Activated naive CD4-positive, alpha-beta T cell treated with anti-CD3 and anti-CD28 coated beads for 36 hours (primary cell): ENCODE data around the gene ASIP. TPM values are rescaled to one million over a fixed set of nuclear protein-coding genes. Genes with fewer than 3 reads are reported as not detected.
"Not testable (repeated sequence)": the region's sequence is repeated elsewhere in the genome, so short reads cannot be mapped to it uniquely, and the experiment has no call there.

ENCODE experiments used
- CTCF ChIA-PET: fragments of 350-600 bp; sonication (Branson Sonifier 250); formaldehyde crosslinking; loops from one replicate; lab custom pipeline; 2021; ENCODE audit warnings: antibody characterized with exemption; lab: Charles Lee
- DNase-seq: peaks from one replicate; pipeline ENCODE4 v3.0.0-alpha.2; 2020
- H3K27ac Mint-ChIP-seq: one replicate; pipeline ENCODE4 v1.8.0; 2021; ENCODE audit warnings: mild to moderate bottlenecking, mixed read lengths
- H3K27me3 Mint-ChIP-seq: one replicate; pipeline ENCODE4 v1.8.0; 2021; ENCODE audit warnings: low read depth, mixed read lengths
- H3K36me3 Mint-ChIP-seq: one replicate; pipeline ENCODE4 v1.8.0; 2021; ENCODE audit warnings: low read depth, mixed read lengths
- H3K4me1 Mint-ChIP-seq: one replicate; pipeline ENCODE4 v1.8.0; 2021; ENCODE audit warnings: low read depth, mixed read lengths
- H3K4me3 Mint-ChIP-seq: one replicate; pipeline ENCODE4 v1.8.0; 2021; ENCODE audit warnings: mild to moderate bottlenecking, moderate library complexity, mixed read lengths
- H3K9me3 Mint-ChIP-seq: one replicate; pipeline ENCODE4 v1.8.0; 2021; ENCODE audit warnings: mixed read lengths
- intact Hi-C: fragments of 100-400 bp; cut with micrococcal nuclease; formaldehyde crosslinking; loops from one replicate; pipeline ENCODE4 v1.15.1; 2023
- total RNA-seq, 2 experiments: library from RNA; stranded (reverse); gene quantifications; one replicate each; pipeline ENCODE4 v1.2.3, GENCODE V29; 2021

The ASIP gene
- total RNA-seq, 2 experiments from 2014 or later, result not detected

DNA sequence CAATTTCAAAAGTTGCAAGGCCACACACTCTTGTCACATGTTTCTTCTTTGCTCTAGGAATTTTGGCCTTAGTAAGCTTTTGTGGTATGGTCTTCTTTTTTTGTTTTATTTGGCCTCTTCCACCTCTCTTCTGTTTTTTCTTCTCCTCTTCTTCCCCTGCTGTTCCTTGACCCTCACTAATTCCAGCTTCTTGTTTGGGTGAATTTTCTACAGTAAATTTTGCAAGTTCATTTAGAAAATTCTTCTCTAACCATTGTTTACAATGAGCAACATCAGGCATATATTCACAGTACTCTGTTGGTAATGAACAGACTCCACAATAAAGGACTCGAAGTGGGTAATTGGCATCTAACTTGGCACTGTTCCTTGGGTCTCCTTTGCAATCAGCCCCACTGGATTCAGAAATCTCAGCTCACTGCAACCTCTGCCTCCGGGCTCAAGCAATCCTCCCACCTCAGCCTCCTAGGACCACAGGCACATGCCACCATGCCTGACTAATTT lies 5.0 kb downstream of the ASIP start:
- no peak for DNase-seq
- H3K27ac Mint-ChIP-seq, result no peak overlapping the region
- CTCF ChIA-PET, result interaction anchor here (1.6 kb wide), 1 partner anchor 67 kb away, joined by 4 read pairs; no protein-coding TSS in a partner anchor
- no peak overlapping the region for H3K4me3 Mint-ChIP-seq
- no peaks in the 10 kb centered on the region for H3K9me3 Mint-ChIP-seq
- peaks cover 19% of the 10 kb centered on the region for H3K4me1 Mint-ChIP-seq
- intact Hi-C loops, result no loop called here
- no peaks in the 10 kb centered on the region for H3K36me3 Mint-ChIP-seq
- H3K27me3 Mint-ChIP-seq, result no peaks in the 10 kb centered on the region

DNA sequence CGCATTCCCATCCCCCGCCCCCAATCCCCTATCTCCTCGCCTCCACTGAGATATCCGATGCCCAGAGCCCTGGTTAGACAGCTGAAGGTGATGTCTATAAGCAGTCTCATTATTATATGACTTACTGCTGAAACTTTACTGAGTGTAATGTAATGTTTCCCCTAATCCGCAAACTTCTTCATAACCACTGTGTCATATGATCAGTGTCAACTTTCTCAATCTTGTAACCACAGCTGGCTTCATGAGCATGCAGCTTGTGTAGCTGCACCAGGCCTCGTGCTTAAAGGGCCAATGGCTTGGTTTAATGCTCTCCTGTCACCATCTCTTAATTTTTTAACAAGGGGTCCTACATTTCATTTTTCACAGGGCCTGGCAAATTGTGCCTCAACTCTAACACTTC lies 8.1 kb downstream of the ASIP start:
- H3K27me3 Mint-ChIP-seq, result no peaks in the 10 kb centered on the region
- no peak overlapping the region for H3K27ac Mint-ChIP-seq
- CTCF ChIA-PET, result interaction anchor here (0.6 kb wide), 1 partner anchor 568 kb away, joined by 4 read pairs; no protein-coding TSS in a partner anchor
- no peak overlapping the region for H3K4me3 Mint-ChIP-seq
- DNase-seq, result peak; percentile 23
- no peaks in the 10 kb centered on the region for H3K9me3 Mint-ChIP-seq
- peaks cover 13% of the 10 kb centered on the region for H3K4me1 Mint-ChIP-seq
- no peaks in the 10 kb centered on the region for H3K36me3 Mint-ChIP-seq
- intact Hi-C loops, result no loop called here

GRCh38 chr20:34250005-34250404 lies 8.8 kb downstream of the ASIP start:
- Mint-ChIP-seq H3K27ac (no peak overlapping the region), H3K9me3 (no peaks in the 10 kb centered on the region), H3K27me3 (no peaks in the 10 kb centered on the region), H3K36me3 (no peaks in the 10 kb centered on the region), H3K4me3 (no peak overlapping the region), H3K4me1 (peaks cover 13% of the 10 kb centered on the region)
- CTCF ChIA-PET, result no interaction called here
- intact Hi-C loops, result no loop called here
- no peak for DNase-seq

GRCh38 chr20:34251619-34252018 lies 10.4 kb downstream of the ASIP start:
- H3K36me3 Mint-ChIP-seq, result no peaks in the 10 kb centered on the region

DNA sequence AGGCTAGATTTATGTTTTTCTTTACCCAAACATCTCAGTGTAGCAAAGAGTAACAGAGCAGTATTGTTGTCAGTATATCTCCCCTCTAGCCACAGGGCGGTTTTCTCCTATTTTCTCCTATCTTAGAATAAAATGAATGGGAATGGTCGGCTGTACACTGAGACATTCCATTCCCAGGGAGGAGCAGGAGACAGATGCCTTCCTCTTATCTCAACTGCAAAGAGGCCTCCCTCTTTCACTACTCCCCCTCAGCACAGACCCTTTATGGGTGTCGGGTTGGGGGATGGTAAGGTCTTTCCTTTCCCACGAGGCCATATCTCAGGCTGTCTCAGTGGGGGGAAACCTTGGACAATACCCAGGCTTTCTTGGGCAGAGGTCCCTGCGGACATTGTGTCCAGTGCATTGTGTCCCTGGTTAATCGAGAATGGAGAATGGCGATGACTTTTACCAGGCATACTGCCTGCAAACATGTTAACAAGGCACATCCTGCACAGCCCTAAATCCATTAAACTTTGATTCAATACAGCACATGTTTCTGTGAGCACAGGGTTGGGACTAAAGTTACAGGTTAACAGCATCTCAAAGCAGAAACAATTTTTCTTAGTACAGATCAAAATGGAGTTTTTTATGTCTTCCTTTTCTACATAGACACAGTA lies 11.3 kb downstream of the ASIP start:
- H3K9me3 Mint-ChIP-seq, H3K27me3 Mint-ChIP-seq, H3K27ac Mint-ChIP-seq, H3K4me3 Mint-ChIP-seq, DNase-seq, H3K4me1 Mint-ChIP-seq, intact Hi-C loops, H3K36me3 Mint-ChIP-seq: not testable (repeated sequence)
- CTCF ChIA-PET, result interaction anchor here (0.8 kb wide), 1 partner anchor 123 kb away, joined by 3 read pairs; no protein-coding TSS in a partner anchor

More at GRCh38 chr20:34251619-34252018, 10.4 kb downstream of the ASIP start:
- Mint-ChIP-seq H3K27me3 (no peaks in the 10 kb centered on the region), H3K4me3 (no peak overlapping the region), H3K9me3 (no peaks in the 10 kb centered on the region), H3K4me1 (peaks cover 13% of the 10 kb centered on the region), H3K27ac (no peak overlapping the region)
- no peak for DNase-seq
- CTCF ChIA-PET, result no interaction called here
- intact Hi-C loops, result no loop called here

DNA sequence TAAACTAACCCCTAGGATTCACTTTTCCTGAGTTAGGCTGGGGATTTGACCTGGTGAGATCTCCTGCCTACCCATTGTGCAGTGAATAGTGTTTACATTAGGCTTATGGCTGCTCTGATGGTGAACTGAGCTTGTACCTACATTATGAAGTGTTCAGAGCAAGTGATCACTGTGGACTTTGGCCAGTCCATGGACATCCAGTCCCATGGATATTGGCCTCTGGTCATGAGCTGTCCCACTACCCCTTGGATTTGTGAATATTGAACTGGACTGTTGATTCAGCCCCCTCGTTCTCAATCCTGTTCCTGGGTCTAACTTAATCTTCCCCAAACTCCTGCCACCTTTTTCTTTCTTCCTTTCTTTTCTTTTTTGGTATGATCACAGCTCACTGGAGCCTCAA lies 13.8 kb downstream of the ASIP start:
- no peak for DNase-seq
- Mint-ChIP-seq H3K9me3 (no peaks in the 10 kb centered on the region), H3K36me3 (no peaks in the 10 kb centered on the region), H3K4me3 (no peak overlapping the region), H3K27me3 (no peaks in the 10 kb centered on the region), H3K4me1 (no peaks in the 10 kb centered on the region), H3K27ac (no peak overlapping the region)
- CTCF ChIA-PET, result interaction anchor here (0.5 to 1.4 kb wide), 5 partner anchors 15 to 795 kb away, joined by 3 to 6 read pairs (median 3); no protein-coding TSS in a partner anchor
- intact Hi-C loops, result no loop called here

GRCh38 chr20:34256629-34257124 lies 15.5 kb downstream of the ASIP start:
- CTCF ChIA-PET, result interaction anchor here (0.7 to 1.2 kb wide), 4 partner anchors 47 to 399 kb away, joined by 3 to 7 read pairs (median 3); no protein-coding TSS in a partner anchor
- no peaks in the 10 kb centered on the region for H3K27me3 Mint-ChIP-seq
- H3K4me3 Mint-ChIP-seq, result no peak overlapping the region
- H3K4me1 Mint-ChIP-seq, result no peaks in the 10 kb centered on the region
- no peaks in the 10 kb centered on the region for H3K9me3 Mint-ChIP-seq
- intact Hi-C loops, result no loop called here
- H3K36me3 Mint-ChIP-seq, result no peaks in the 10 kb centered on the region
- no peak overlapping the region for H3K27ac Mint-ChIP-seq
- no peak for DNase-seq

GRCh38 chr20:34260208-34260942 lies 19.2 kb downstream of the ASIP start:
- H3K4me3 Mint-ChIP-seq, result no peak overlapping the region
- no peaks in the 10 kb centered on the region for H3K27me3 Mint-ChIP-seq
- no peak for DNase-seq
- H3K27ac Mint-ChIP-seq, result no peak overlapping the region
- no peaks in the 10 kb centered on the region for H3K36me3 Mint-ChIP-seq
- no peaks in the 10 kb centered on the region for H3K4me1 Mint-ChIP-seq
- intact Hi-C loops, result loop anchor here (10.0 kb wide), 1 partner anchor 66 kb away; no protein-coding TSS in a partner anchor
- H3K9me3 Mint-ChIP-seq, result no peaks in the 10 kb centered on the region
- CTCF ChIA-PET, result interaction anchor here (1.0 kb wide), 1 partner anchor 52 kb away, joined by 3 read pairs; no protein-coding TSS in a partner anchor

GRCh38 chr20:34262488-34263288 lies 21.5 kb downstream of the ASIP start:
- CTCF ChIA-PET, result interaction anchor here (0.7 kb wide), 1 partner anchor 352 kb away, joined by 7 read pairs; no protein-coding TSS in a partner anchor
- DNase-seq, result no peak
- H3K9me3 Mint-ChIP-seq, result no peaks in the 10 kb centered on the region

DNA sequence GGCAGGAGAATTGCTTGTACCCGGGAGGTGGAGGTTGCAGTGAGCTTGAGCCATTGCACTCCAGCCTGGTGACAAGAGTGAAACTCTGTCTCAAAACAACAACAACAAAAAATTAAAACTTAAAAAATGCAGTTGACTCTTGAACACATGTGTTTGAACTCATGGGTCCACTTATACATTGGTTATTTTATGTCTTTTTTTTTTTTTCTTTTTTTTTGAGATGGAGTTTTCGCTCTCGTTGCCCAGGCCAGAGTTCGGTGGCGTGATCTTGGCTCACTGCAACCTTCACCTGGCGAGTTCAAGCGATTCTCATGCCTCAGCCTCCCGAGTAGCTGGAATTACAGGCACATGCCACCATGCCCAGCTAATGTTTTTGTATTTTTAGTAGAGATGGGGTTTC lies 22.2 kb downstream of the ASIP start:
- not testable (repeated sequence) for H3K9me3 Mint-ChIP-seq, H3K27me3 Mint-ChIP-seq, DNase-seq, H3K4me1 Mint-ChIP-seq, H3K27ac Mint-ChIP-seq, H3K4me3 Mint-ChIP-seq, H3K36me3 Mint-ChIP-seq
- intact Hi-C loops, result loop anchor here (10.0 kb wide), 1 partner anchor 69 kb away; no protein-coding TSS in a partner anchor
- CTCF ChIA-PET, result interaction anchor here (0.7 kb wide), 1 partner anchor 351 kb away, joined by 7 read pairs; no protein-coding TSS in a partner anchor

More at GRCh38 chr20:34262488-34263288, 21.5 kb downstream of the ASIP start:
- Mint-ChIP-seq H3K4me3 (no peak overlapping the region), H3K27me3 (no peaks in the 10 kb centered on the region), H3K27ac (no peak overlapping the region), H3K4me1 (no peaks in the 10 kb centered on the region), H3K36me3 (no peaks in the 10 kb centered on the region)
- intact Hi-C loops, result loop anchor here (10.0 kb wide), 1 partner anchor 68 kb away; no protein-coding TSS in a partner anchor

GRCh38 chr20:34264141-34264540 lies 22.9 kb downstream of the ASIP start:
- no peak for DNase-seq
- CTCF ChIA-PET, result no interaction called here
- H3K4me3 Mint-ChIP-seq, result no peak overlapping the region
- no peaks in the 10 kb centered on the region for H3K9me3 Mint-ChIP-seq
- peaks cover 5% of the 10 kb centered on the region for H3K27me3 Mint-ChIP-seq
- peaks cover 2% of the 10 kb centered on the region for H3K4me1 Mint-ChIP-seq
- intact Hi-C loops, result loop anchor here (10.0 kb wide), 1 partner anchor 69 kb away; no protein-coding TSS in a partner anchor
- no peaks in the 10 kb centered on the region for H3K36me3 Mint-ChIP-seq
- H3K27ac Mint-ChIP-seq, result no peak overlapping the region
